Psoas muscle (tissue), 8 donors: ENCODE results near the gene DGKB. TPM values are rescaled to one million over a fixed set of nuclear protein-coding genes. Genes with fewer than 3 reads are reported as not detected.

Experiments used
- ATAC-seq, 4 donors: fragments of 200-7000 bp; cut with Tn5 transposase; one replicate each; pipeline ENCODE4 v1.9.1; 2020; ENCODE audit warnings: moderate library complexity in 3 of 4, mild to moderate bottlenecking in 2 of 4
- DNase-seq, 2 donors: peaks; one replicate each; pipeline ENCODE4 v3.0.0-alpha.2; 2020
- H3K27ac ChIP-seq: fragments of 200-600 bp; one replicate; pipeline ENCODE4 v1.8.0; 2022
- H3K27me3 ChIP-seq, 3 donors: fragments of 200-600 bp in 1 of 3; one replicate each; pipeline versions ENCODE4 v1.6.1 to v1.8.0; 2013 to 2022; ENCODE audit warnings: low read length in 2 of 3, mild to moderate bottlenecking in 2 of 3, moderate library complexity in 1 of 3; ENCODE audit not compliant: insufficient read depth in 3 of 3
- H3K36me3 ChIP-seq, 2 donors: fragments of 200-600 bp in 1 of 2; one replicate each; pipeline versions ENCODE4 v1.6.1 to v1.8.0; 2013 to 2022; ENCODE audit warnings: low read depth in 1 of 2, mild to moderate bottlenecking in 1 of 2, moderate library complexity in 1 of 2; ENCODE audit not compliant: insufficient read depth in 1 of 2
- H3K4me1 ChIP-seq: fragments of 200-600 bp; one replicate; pipeline ENCODE4 v1.8.0; 2022
- H3K4me3 ChIP-seq: fragments of 200-600 bp; one replicate; pipeline ENCODE4 v1.8.0; 2022; ENCODE audit warnings: mild to moderate bottlenecking
- H3K9me3 ChIP-seq: fragments of 200-600 bp; one replicate; pipeline ENCODE4 v1.8.0; 2022
- WGBS, 3 donors: extraction: QIAGEN DNeasy Blood & Tissue Kit; methylation state at CpG; one replicate each; pipeline versions ENCODE4 v1.1.6 to v1.1.7; 2013; 5-methylcytosine and 5-hydroxymethylcytosine counted together
- intact Hi-C, 2 donors: fragments of 100-400 bp; cut with DNase I; formaldehyde crosslinking; loops; one replicate each; pipeline versions ENCODE4 v1.11.0 to v1.14.2; 2022
- polyA plus RNA-seq, 3 donors: library from polyadenylated mRNA; stranded (reverse); fragments of 200-250 nt; gene quantifications; one replicate each; pipeline ENCODE4 v1.2.3, GENCODE V29; 2013
- total RNA-seq, 4 donors: library from RNA; stranded (reverse); fragmentation: NEBNext Ultra II Directional in 2 of 4; extraction: Animal tissue kit (Norgen Biotek cat#: 25700) in 2 of 4; gene quantifications; one replicate each; pipeline versions ENCODE4 v1.2.1 to v1.2.4, GENCODE V29; 2021 to 2023
- TF ChIP-seq, protein P1 (sequence below): fragments of 200-600 bp; IDR thresholded peaks from one replicate; pipeline ENCODE4 v1.8.0; 2022; ENCODE audit warnings: antibody characterized with exemption
- donor health status: healthy with polysubstance abuse.
- donor health status: DM: no; HTN: no; CAD: no; lungs with moderate emphysema.
- donor health status: Bipolar disorder and iron deficiency.
- donor health status: healthy.
- donor health status: DM: yes; HTN: yes; CAD: no.
- donor health status: DM: no; HTN: no; CAD: no.
- donor health status: DM: no; HTN: no; CAD: no.
- donor health status: DM: yes; HTN: yes; CAD: no.

The DGKB gene
- total and polyA plus RNA-seq, 7 donors, result 0.01 to 0.26 (median 0.04) TPM; not detected in 2

DNA sequence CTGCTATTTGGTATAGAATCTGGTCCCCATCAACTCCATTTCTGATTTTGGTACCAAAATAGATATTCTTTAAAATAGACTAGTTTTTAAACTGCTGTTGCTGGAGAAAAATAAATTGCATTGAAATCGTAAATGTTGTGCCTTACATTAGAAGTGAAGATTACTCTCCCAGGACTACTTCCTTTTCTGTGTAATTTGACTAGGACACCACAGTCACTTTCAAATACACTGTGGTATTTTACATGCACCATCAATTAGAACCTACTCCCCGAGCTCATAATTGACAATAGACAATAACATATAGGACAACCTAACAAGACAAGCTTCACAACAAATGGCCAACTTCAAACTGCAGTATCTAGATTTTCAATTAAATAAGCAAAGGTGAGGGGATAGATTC, 211.5 kb downstream of the DGKB start:
- H3K27me3 ChIP-seq, result no peaks in the 10 kb centered on the region
- H3K9me3 ChIP-seq, result no peaks in the 10 kb centered on the region
- H3K27ac ChIP-seq, result no peak overlapping the region
- no peak for DNase-seq
- TF ChIP-seq, protein P1, sequence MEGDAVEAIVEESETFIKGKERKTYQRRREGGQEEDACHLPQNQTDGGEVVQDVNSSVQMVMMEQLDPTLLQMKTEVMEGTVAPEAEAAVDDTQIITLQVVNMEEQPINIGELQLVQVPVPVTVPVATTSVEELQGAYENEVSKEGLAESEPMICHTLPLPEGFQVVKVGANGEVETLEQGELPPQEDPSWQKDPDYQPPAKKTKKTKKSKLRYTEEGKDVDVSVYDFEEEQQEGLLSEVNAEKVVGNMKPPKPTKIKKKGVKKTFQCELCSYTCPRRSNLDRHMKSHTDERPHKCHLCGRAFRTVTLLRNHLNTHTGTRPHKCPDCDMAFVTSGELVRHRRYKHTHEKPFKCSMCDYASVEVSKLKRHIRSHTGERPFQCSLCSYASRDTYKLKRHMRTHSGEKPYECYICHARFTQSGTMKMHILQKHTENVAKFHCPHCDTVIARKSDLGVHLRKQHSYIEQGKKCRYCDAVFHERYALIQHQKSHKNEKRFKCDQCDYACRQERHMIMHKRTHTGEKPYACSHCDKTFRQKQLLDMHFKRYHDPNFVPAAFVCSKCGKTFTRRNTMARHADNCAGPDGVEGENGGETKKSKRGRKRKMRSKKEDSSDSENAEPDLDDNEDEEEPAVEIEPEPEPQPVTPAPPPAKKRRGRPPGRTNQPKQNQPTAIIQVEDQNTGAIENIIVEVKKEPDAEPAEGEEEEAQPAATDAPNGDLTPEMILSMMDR, result no peak
- WGBS, 3 donors, result 50 to 59% (median 55%) methylated on average over 2 of the region's 2 CpGs
- no peaks in the 10 kb centered on the region for H3K4me1 ChIP-seq
- intact Hi-C loops, result loop anchor here (5.0 to 10.0 kb wide), 2 partner anchors 1406 to 1409 kb away; no protein-coding TSS in a partner anchor
- ATAC-seq, result no peak
- H3K36me3 ChIP-seq, result no peaks in the 10 kb centered on the region
- H3K4me3 ChIP-seq, result no peak overlapping the region

GRCh38 chr7:14690486-14690885, 212.1 kb downstream of the DGKB start:
- TF ChIP-seq, protein P1, result no peak
- H3K27ac ChIP-seq, result no peak overlapping the region
- H3K27me3 ChIP-seq, result no peaks in the 10 kb centered on the region
- DNase-seq (no peak), ATAC-seq (no peak)
- no peaks in the 10 kb centered on the region for H3K4me1 ChIP-seq
- H3K4me3 ChIP-seq, result no peak overlapping the region
- no peaks in the 10 kb centered on the region for H3K36me3 ChIP-seq
- no peaks in the 10 kb centered on the region for H3K9me3 ChIP-seq
- intact Hi-C loops, result loop anchor here (5.0 to 10.0 kb wide), 2 partner anchors 1406 to 1408 kb away; no protein-coding TSS in a partner anchor
- WGBS, 3 donors, result 79 to 84% (median 82%) methylated on average over 3 of the region's 3 CpGs

GRCh38 chr7:14690075-14690474, 212.5 kb downstream of the DGKB start:
- Histone ChIP-seq H3K4me3 (no peak overlapping the region), H3K9me3 (no peaks in the 10 kb centered on the region), H3K27me3 (no peaks in the 10 kb centered on the region), H3K4me1 (no peaks in the 10 kb centered on the region), H3K36me3 (no peaks in the 10 kb centered on the region), H3K27ac (no peak overlapping the region)
- 54 to 58% (median 55%) methylated on average over 5 of the region's 5 CpGs for WGBS, 3 donors
- TF ChIP-seq, protein P1, result no peak
- intact Hi-C loops, result loop anchor here (5.0 to 10.0 kb wide), 2 partner anchors 1405 to 1408 kb away; no protein-coding TSS in a partner anchor
- ATAC-seq (no peak), DNase-seq (no peak)

DNA sequence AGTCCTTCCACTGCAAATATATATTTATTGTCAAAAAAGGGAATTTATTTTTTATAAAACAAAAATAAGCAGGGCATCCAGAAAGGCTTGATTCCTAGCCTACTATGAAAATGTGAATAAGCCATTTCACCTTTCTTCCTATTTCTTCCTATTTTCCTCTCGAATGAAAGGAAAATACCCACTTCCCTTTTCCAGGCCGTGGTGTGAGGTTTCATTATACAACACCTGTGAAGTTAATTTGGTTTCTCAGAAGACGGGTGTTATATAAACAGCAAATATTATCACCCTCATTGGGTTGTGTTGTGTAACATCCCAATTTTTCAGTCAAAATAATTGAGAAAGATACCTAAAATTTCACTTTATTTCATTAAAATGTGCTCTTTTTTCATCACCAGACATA, 214.3 kb downstream of the DGKB start:
- Histone ChIP-seq H3K27ac (no peak overlapping the region), H3K4me1 (no peaks in the 10 kb centered on the region), H3K9me3 (no peaks in the 10 kb centered on the region), H3K36me3 (no peaks in the 10 kb centered on the region), H3K27me3 (no peaks in the 10 kb centered on the region), H3K4me3 (no peak overlapping the region)
- intact Hi-C loops, result no loop called here
- TF ChIP-seq, protein P1, result no peak
- WGBS, 3 donors, result 23 to 38% (median 25%) methylated on average over 3 of the region's 3 CpGs
- DNase-seq (no peak), ATAC-seq (no peak)

- intact Hi-C loops, result no loop called here
Observed at GRCh38 chr7:14687777-14688176, 214.8 kb downstream of the DGKB start.

More at GRCh38 chr7:14687777-14688176, 214.8 kb downstream of the DGKB start:
- ATAC-seq (no peak), DNase-seq (no peak)
- WGBS, 3 donors, result 32 to 36% (median 34%) methylated on average over 3 of the region's 3 CpGs
- Histone ChIP-seq H3K4me3 (no peak overlapping the region), H3K27ac (no peak overlapping the region), H3K9me3 (no peaks in the 10 kb centered on the region), H3K4me1 (no peaks in the 10 kb centered on the region), H3K27me3 (no peaks in the 10 kb centered on the region), H3K36me3 (no peaks in the 10 kb centered on the region)
- TF ChIP-seq, protein P1, result no peak
